Activated T-cell treated with anti-CD3 and anti-CD28 coated beads, Interleukin-2, amount 50 U/mL, for 72 hours (primary cell): ENCODE data around the gene MN1. TPM values are rescaled to one million over a fixed set of nuclear protein-coding genes. Genes with fewer than 3 reads are reported as not detected.

Experiments used
- ATAC-seq, 2 donors: fragments of 150-1000 bp; cut with Tn5 transposase; replicated peaks in 1 of 2; 2 replicates each; pipeline ENCODE4 v1.10.0; 2021; ENCODE audit warnings: moderate library complexity in 2 of 2, mild to moderate bottlenecking in 1 of 2
- DNase-seq, 2 donors: peaks; one replicate each; pipeline ENCODE4 v3.0.0; 2021 to 2022; ENCODE audit warnings: mixed read lengths in 1 of 2
- H3K27ac Mint-ChIP-seq: one replicate; pipeline ENCODE4 v1.8.0; 2022; ENCODE audit warnings: mild to moderate bottlenecking, moderate library complexity, mixed read lengths
- H3K27me3 Mint-ChIP-seq: one replicate; pipeline ENCODE4 v1.8.0; 2022; ENCODE audit warnings: low read depth, mixed read lengths
- H3K36me3 Mint-ChIP-seq, 2 donors: one replicate each; pipeline ENCODE4 v1.8.0; 2022; ENCODE audit warnings: mixed read lengths in 2 of 2, mild to moderate bottlenecking in 1 of 2; ENCODE audit not compliant: insufficient read depth in 2 of 2
- H3K4me1 Mint-ChIP-seq: one replicate; pipeline ENCODE4 v1.8.0; 2022; ENCODE audit warnings: low read depth, mixed read lengths
- H3K4me3 Mint-ChIP-seq, 2 donors: one replicate each; pipeline ENCODE4 v1.8.0; 2022; ENCODE audit warnings: mild to moderate bottlenecking in 2 of 2, mixed read lengths in 2 of 2, moderate library complexity in 2 of 2
- H3K9me3 Mint-ChIP-seq, 2 donors: one replicate each; pipeline ENCODE4 v1.8.0; 2022; ENCODE audit warnings: mixed read lengths in 2 of 2
- total RNA-seq, 2 donors: library from RNA; stranded (reverse); gene quantifications; one replicate each; pipeline ENCODE4 v1.2.3, GENCODE V29; 2022

Gene MN1
- total RNA-seq, 2 donors from 2014 or later: 0.02 to 0.14 TPM

- Mint-ChIP-seq H3K4me3 (no peak overlapping the region), H3K9me3 (peaks cover 0 to 7% of the 10 kb centered on the region in 2 donors), H3K27ac (no peak overlapping the region), H3K27me3 (no peaks in the 10 kb centered on the region), H3K4me1 (no peaks in the 10 kb centered on the region), H3K36me3 (no peaks in the 10 kb centered on the region)
- DNase-seq (no peak), ATAC-seq (no peak)
Observed at GRCh38 chr22:27734066-27734465, 67.5 kb downstream of the MN1 start.

GRCh38 chr22:27732841-27733240 is 68.7 kb downstream of the MN1 start:
- H3K27me3 Mint-ChIP-seq: peaks cover 1% of the 10 kb centered on the region
- no peak for DNase-seq

GRCh38 chr22:27732391-27732790 is 69.2 kb downstream of the MN1 start:
- Mint-ChIP-seq H3K27me3 (peaks cover 6% of the 10 kb centered on the region), H3K4me1 (no peaks in the 10 kb centered on the region), H3K36me3 (no peaks in the 10 kb centered on the region), H3K9me3 (peaks cover 0 to 2% of the 10 kb centered on the region in 2 donors), H3K27ac (no peak overlapping the region), H3K4me3 (no peak overlapping the region)
- no peak for ATAC-seq
- no peak for DNase-seq

More at GRCh38 chr22:27732841-27733240, 68.7 kb downstream of the MN1 start:
- Mint-ChIP-seq H3K9me3 (peaks cover 0 to 6% of the 10 kb centered on the region in 2 donors), H3K4me3 (no peak overlapping the region), H3K36me3 (no peaks in the 10 kb centered on the region), H3K27ac (no peak overlapping the region), H3K4me1 (no peaks in the 10 kb centered on the region)
- no peak for ATAC-seq

GRCh38 chr22:27731621-27732020 is 69.9 kb downstream of the MN1 start:
- Mint-ChIP-seq H3K4me3 (no peak overlapping the region), H3K27ac (no peak overlapping the region), H3K9me3 (no peaks in the 10 kb centered on the region), H3K27me3 (peaks cover 8% of the 10 kb centered on the region), H3K4me1 (no peaks in the 10 kb centered on the region), H3K36me3 (no peaks in the 10 kb centered on the region)
- ATAC-seq (no peak), DNase-seq (no peak)

GRCh38 chr22:27730641-27731433 is 70.7 kb downstream of the MN1 start:
- ATAC-seq: no peak
- H3K27ac Mint-ChIP-seq: no peak overlapping the region
- H3K4me3 Mint-ChIP-seq: no peak overlapping the region
- no peaks in the 10 kb centered on the region for H3K4me1 Mint-ChIP-seq
- H3K36me3 Mint-ChIP-seq: no peaks in the 10 kb centered on the region
- no peak for DNase-seq
- H3K9me3 Mint-ChIP-seq: peaks cover 0 to under 1% of the 10 kb centered on the region in 2 donors
- H3K27me3 Mint-ChIP-seq: peaks cover 8% of the 10 kb centered on the region

- peaks cover 8% of the 10 kb centered on the region for H3K27me3 Mint-ChIP-seq
- H3K27ac Mint-ChIP-seq: no peak overlapping the region
- DNase-seq (no peak), ATAC-seq (no peak)
- H3K4me3 Mint-ChIP-seq: no peak overlapping the region
- H3K9me3 Mint-ChIP-seq: peaks cover 3 to 5% of the 10 kb centered on the region in 2 donors
- no peaks in the 10 kb centered on the region for H3K4me1 Mint-ChIP-seq
- no peaks in the 10 kb centered on the region for H3K36me3 Mint-ChIP-seq
Observed at GRCh38 chr22:27729246-27729645, 72.3 kb downstream of the MN1 start.

GRCh38 chr22:27727673-27728451 is 73.7 kb downstream of the MN1 start:
- Mint-ChIP-seq H3K27me3 (peaks cover 18% of the 10 kb centered on the region), H3K4me1 (no peaks in the 10 kb centered on the region), H3K27ac (no peak overlapping the region), H3K4me3 (no peak overlapping the region), H3K36me3 (no peaks in the 10 kb centered on the region), H3K9me3 (peaks cover 3 to 8% of the 10 kb centered on the region in 2 donors)
- DNase-seq (no peak), ATAC-seq (no peak)

GRCh38 chr22:27726686-27727449 is 74.7 kb downstream of the MN1 start:
- no peak for DNase-seq
- H3K4me1 Mint-ChIP-seq: no peaks in the 10 kb centered on the region
- no peaks in the 10 kb centered on the region for H3K36me3 Mint-ChIP-seq
- H3K27ac Mint-ChIP-seq: no peak overlapping the region
- H3K27me3 Mint-ChIP-seq: peaks cover 18% of the 10 kb centered on the region
- no peak for ATAC-seq
- H3K9me3 Mint-ChIP-seq: peaks cover 3 to 8% of the 10 kb centered on the region in 2 donors
- H3K4me3 Mint-ChIP-seq: no peak overlapping the region

- ATAC-seq: no peak
Observed at GRCh38 chr22:27726331-27726685, 75.2 kb downstream of the MN1 start.

GRCh38 chr22:27725661-27726060 is 75.9 kb downstream of the MN1 start:
- no peak overlapping the region for H3K27ac Mint-ChIP-seq
- H3K9me3 Mint-ChIP-seq: peaks cover 3 to 8% of the 10 kb centered on the region in 2 donors
- no peaks in the 10 kb centered on the region for H3K36me3 Mint-ChIP-seq
- no peaks in the 10 kb centered on the region for H3K4me1 Mint-ChIP-seq
- DNase-seq (no peak), ATAC-seq (no peak)
- no peak overlapping the region for H3K4me3 Mint-ChIP-seq
- peaks cover 18% of the 10 kb centered on the region for H3K27me3 Mint-ChIP-seq

More at GRCh38 chr22:27726331-27726685, 75.2 kb downstream of the MN1 start:
- Mint-ChIP-seq H3K27me3 (peaks cover 18% of the 10 kb centered on the region), H3K36me3 (no peaks in the 10 kb centered on the region), H3K4me1 (no peaks in the 10 kb centered on the region), H3K4me3 (no peak overlapping the region), H3K9me3 (peaks cover 3 to 8% of the 10 kb centered on the region in 2 donors), H3K27ac (no peak overlapping the region)
- no peak for DNase-seq

GRCh38 chr22:27724709-27725108 is 76.8 kb downstream of the MN1 start:
- Mint-ChIP-seq H3K36me3 (no peaks in the 10 kb centered on the region), H3K4me3 (no peak overlapping the region), H3K27ac (no peak overlapping the region), H3K9me3 (peaks cover 3 to 8% of the 10 kb centered on the region in 2 donors), H3K4me1 (no peaks in the 10 kb centered on the region), H3K27me3 (peaks cover 18% of the 10 kb centered on the region)
- ATAC-seq: no peak
- no peak for DNase-seq

- ATAC-seq (no peak), DNase-seq (no peak)
- Mint-ChIP-seq H3K4me3 (no peak overlapping the region), H3K9me3 (peaks cover 3 to 8% of the 10 kb centered on the region in 2 donors), H3K27me3 (peaks cover 18% of the 10 kb centered on the region), H3K36me3 (no peaks in the 10 kb centered on the region), H3K27ac (no peak overlapping the region), H3K4me1 (no peaks in the 10 kb centered on the region)
Observed at GRCh38 chr22:27724157-27724556, 77.4 kb downstream of the MN1 start.

- Mint-ChIP-seq H3K27ac (no peak overlapping the region), H3K36me3 (no peaks in the 10 kb centered on the region), H3K4me1 (no peaks in the 10 kb centered on the region), H3K27me3 (peaks cover 18% of the 10 kb centered on the region), H3K9me3 (peaks cover 3 to 8% of the 10 kb centered on the region in 2 donors), H3K4me3 (no peak overlapping the region)
- DNase-seq (no peak), ATAC-seq (no peak)
Observed at GRCh38 chr22:27723708-27724107, 77.8 kb downstream of the MN1 start.
